Suprapubic skin (tissue), 4 donors: ENCODE data around the gene FOXI3.

Experiments
- EP300 ChIP-seq: sonication (generic); formaldehyde crosslinking; IDR thresholded peaks from one replicate; pipeline ENCODE4 v1.6.1; 2017; ENCODE audit warnings: antibody characterized with exemption
- POLR2A ChIP-seq, 2 donors: fragments of 450-650 bp; IDR thresholded peaks; one replicate each; pipeline ENCODE4 v1.6.1; 2017; ENCODE audit warnings: antibody characterized with exemption in 2 of 2, mild to moderate bottlenecking in 2 of 2, moderate library complexity in 2 of 2
- POLR2AphosphoS5 ChIP-seq, 3 donors: sonication (generic); formaldehyde crosslinking; IDR thresholded peaks; one replicate each; pipeline ENCODE4 v1.6.1; 2017; ENCODE audit warnings: antibody characterized with exemption in 3 of 3
- TF ChIP-seq, protein P1 (sequence below), 2 donors: fragments of 200-600 bp in 1 of 2; fragments of 450-650 bp in 1 of 2; sonication (generic) in 1 of 2; IDR thresholded peaks; one replicate each; pipeline ENCODE4 v1.5.1; 2016 to 2019; ENCODE audit warnings: antibody characterized with exemption in 2 of 2, mild to moderate bottlenecking in 1 of 2, moderate library complexity in 1 of 2

DNA sequence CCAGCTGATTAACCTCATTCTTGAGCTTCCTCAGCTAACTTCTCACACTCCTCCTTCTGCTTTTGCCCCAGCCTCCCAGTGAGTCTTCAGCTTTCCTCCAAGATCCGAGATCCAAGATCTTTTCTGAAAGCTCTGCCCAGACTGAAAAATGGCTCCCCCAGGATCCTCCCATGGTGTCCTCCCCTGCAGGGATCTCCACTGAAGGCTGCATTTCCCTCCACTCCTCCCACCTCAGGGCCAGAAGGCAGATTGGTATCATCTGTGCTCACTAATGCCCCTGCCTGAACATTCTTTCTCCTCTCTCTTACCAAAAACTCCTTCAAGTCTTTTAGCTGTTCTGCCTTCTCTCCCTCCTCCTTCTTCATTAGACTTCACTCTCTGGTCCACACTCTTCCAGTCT lies 6.1 kb upstream of the FOXI3 start:
- no peak for TF ChIP-seq POLR2AphosphoS5 (IDR thresholded peaks at IDR 0.05)
- TF ChIP-seq, protein P1, sequence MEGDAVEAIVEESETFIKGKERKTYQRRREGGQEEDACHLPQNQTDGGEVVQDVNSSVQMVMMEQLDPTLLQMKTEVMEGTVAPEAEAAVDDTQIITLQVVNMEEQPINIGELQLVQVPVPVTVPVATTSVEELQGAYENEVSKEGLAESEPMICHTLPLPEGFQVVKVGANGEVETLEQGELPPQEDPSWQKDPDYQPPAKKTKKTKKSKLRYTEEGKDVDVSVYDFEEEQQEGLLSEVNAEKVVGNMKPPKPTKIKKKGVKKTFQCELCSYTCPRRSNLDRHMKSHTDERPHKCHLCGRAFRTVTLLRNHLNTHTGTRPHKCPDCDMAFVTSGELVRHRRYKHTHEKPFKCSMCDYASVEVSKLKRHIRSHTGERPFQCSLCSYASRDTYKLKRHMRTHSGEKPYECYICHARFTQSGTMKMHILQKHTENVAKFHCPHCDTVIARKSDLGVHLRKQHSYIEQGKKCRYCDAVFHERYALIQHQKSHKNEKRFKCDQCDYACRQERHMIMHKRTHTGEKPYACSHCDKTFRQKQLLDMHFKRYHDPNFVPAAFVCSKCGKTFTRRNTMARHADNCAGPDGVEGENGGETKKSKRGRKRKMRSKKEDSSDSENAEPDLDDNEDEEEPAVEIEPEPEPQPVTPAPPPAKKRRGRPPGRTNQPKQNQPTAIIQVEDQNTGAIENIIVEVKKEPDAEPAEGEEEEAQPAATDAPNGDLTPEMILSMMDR (IDR thresholded peaks at IDR 0.05) = no peak
- TF ChIP-seq POLR2A (IDR thresholded peaks at IDR 0.05) = no peak
- TF ChIP-seq EP300 = no peak
